IPS-18a (cell line): ENCODE data around the gene FAM111B.
A peak's percentile ranks its signal among the peaks of the same experiment; 100 is the strongest.

Experiments used
- H3K27ac ChIP-seq: one replicate; pipeline ENCODE4 v1.5.1; 2013; ENCODE audit warnings: low read length
- H3K27me3 ChIP-seq: one replicate; pipeline ENCODE4 v1.6.1; 2013; ENCODE audit warnings: mild to moderate bottlenecking, low read length; ENCODE audit not compliant: control insufficient read depth, insufficient read depth
- H3K36me3 ChIP-seq: one replicate; pipeline ENCODE4 v1.6.1; 2013; ENCODE audit warnings: low read depth, low read length; ENCODE audit not compliant: control insufficient read depth
- H3K4me1 ChIP-seq: one replicate; pipeline ENCODE4 v1.6.1; 2013; ENCODE audit warnings: low read depth, low read length; ENCODE audit not compliant: control insufficient read depth
- H3K4me3 ChIP-seq: one replicate; pipeline ENCODE4 v1.5.1; 2013; ENCODE audit warnings: low read length
- H3K9ac ChIP-seq: one replicate; pipeline ENCODE4 v1.6.1; 2013; ENCODE audit warnings: mild to moderate bottlenecking, low read length, moderate library complexity
- H3K9me3 ChIP-seq: one replicate; pipeline ENCODE4 v1.6.1; 2013; ENCODE audit warnings: low read depth, low read length; ENCODE audit not compliant: control insufficient read depth

Gene FAM111B

DNA sequence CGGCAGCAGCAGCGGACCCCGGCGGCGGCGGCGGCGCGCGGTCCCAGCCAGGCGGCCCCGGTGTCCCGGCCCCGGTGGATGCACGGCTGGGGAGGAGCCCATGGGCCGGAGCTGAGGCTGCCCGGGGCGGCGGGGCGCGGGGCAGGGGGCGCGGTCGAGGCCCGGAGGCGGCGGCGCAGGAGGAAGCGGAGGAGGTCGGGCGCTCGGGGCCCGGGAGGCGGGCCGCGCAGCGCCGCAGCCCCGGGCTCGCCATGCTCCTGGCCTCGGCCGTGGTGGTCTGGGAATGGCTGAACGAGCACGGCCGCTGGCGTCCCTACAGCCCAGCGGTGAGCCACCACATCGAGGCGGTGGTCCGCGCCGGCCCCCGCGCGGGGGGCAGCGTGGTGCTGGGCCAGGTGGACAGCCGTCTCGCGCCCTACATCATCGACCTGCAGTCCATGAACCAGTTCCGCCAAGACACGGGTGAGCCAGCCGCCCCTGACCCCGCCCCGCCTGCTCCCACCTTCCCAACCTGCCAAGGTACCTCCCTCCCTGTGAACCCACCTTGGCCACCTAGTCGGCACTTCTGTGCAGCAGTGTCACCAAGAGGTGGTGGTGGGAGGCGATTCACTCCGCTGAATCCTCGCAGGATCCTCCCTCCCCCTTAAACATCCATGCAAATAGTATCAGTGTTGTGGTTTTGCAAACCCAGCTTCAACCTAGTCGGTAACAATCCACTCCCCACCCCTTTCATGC is 65.5 kb downstream of the FAM111B start:
- Histone ChIP-seq H3K4me1 (peaks cover 13% of the 10 kb centered on the region), H3K4me3 (peak overlapping the region; percentile 95), H3K27me3 (no peaks in the 10 kb centered on the region), H3K36me3 (no peaks in the 10 kb centered on the region), H3K27ac (no peak overlapping the region), H3K9me3 (no peaks in the 10 kb centered on the region), H3K9ac (peak overlapping the region; percentile 53)

DNA sequence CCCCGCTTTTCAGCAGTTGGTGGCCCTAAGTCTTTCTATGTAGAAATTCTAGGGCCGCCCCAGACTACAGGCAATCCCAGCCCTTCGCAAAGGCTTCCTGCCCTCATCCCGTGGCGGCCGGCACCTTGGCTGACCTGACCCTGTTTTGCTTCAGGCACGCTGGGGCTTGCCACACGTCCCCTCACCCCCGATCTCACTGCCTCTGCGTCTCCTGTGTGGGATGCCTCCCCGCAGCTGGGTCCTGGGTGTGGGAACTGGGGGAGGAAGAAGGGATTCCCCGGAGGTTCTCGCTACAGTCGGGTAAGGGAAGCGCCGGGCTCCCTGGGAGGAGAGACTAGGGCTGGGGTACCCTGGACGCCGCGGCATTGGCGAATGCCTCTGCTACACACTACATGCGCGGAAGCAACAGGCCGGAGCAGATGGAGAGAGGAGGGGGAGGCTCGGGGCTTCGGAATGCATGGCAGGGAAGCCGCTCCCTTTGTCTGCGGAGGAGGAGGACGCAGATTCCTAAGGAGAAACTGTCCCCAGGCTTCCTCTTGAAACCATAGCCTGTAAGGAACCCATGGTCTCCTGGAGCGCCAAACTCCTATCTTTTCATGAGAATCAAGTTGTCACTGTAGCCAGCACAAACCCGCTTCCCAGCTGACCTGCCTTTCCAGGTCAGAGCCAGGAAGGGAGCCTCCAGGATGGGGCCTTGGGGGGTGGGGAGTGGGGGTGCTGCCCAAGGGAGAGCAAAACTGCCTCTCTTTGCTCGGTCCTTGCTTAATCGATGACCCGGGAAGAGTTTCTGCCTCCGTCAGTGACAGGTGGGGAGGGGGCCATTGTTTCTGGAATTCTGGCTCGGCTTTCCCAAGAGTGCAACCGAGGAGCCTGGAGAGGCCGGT is 66.3 kb downstream of the FAM111B start:
- Histone ChIP-seq H3K4me1 (peaks cover 17% of the 10 kb centered on the region), H3K9ac (peak overlapping the region; percentile 53), H3K36me3 (no peaks in the 10 kb centered on the region), H3K9me3 (no peaks in the 10 kb centered on the region), H3K4me3 (peak overlapping the region; percentile 95), H3K27me3 (no peaks in the 10 kb centered on the region), H3K27ac (peak overlapping the region; percentile 34)

DNA sequence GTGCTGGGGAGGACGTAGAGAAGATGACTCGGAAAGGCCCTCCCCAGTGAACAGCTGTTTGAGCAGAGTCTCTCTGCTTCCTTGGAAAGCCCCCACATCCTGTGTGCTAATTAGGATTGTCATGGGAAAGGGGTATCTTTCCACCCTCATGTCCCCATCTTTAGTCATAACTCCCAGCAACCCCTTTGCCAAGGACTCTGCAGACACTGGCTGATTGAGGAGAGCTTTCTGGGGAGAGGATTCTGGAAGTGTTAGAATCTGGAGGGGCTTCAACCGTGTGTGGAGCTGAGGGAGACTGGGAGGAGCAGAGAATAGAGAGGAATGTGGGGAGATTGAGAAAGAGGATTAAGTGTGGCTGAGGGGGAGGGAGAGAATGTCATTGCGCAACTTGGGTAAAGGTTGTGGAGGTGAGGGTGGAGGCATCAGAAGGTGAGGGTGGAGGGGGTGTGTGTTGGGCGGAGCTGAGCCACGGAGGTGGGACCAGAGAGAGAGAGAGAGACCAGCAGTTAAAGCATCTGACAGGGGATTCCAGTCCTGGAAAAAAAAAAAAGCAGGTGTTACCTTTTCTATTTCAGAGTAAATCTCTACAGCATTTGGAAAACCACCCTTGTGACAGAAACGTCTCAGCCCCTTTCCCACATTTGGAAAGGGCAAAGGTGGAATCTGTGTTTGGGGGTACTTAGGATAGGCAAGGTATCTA is 67.1 kb downstream of the FAM111B start:
- Histone ChIP-seq H3K27me3 (no peaks in the 10 kb centered on the region), H3K36me3 (peaks cover 3% of the 10 kb centered on the region), H3K9me3 (no peaks in the 10 kb centered on the region), H3K9ac (peak overlapping the region; percentile 53), H3K4me1 (peaks cover 17% of the 10 kb centered on the region), H3K4me3 (peak overlapping the region; percentile 95), H3K27ac (no peak overlapping the region)

DNA sequence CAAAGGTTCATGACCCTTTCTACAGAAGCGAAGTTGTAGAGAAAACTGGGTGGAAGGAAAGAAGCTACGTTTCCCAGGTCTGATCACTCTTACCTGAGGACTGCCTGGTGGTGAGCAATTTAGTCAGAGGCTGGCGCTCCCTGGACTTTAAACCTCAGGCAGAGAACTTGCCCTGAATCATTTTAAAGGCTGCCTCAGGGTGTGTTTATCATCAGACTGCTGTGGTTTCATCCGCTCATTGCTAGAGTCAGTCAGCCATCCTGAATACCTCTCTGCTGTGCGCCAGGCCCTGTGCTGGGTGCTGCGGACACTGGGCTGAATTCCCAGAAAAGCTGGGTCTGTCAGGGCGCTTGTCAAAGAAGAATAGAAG is 67.6 kb downstream of the FAM111B start:
- Histone ChIP-seq H3K27ac (no peak overlapping the region), H3K4me3 (peak overlapping the region; percentile 95), H3K9me3 (no peaks in the 10 kb centered on the region), H3K4me1 (peaks cover 17% of the 10 kb centered on the region), H3K27me3 (no peaks in the 10 kb centered on the region), H3K36me3 (peaks cover 3% of the 10 kb centered on the region), H3K9ac (no peak overlapping the region)

DNA sequence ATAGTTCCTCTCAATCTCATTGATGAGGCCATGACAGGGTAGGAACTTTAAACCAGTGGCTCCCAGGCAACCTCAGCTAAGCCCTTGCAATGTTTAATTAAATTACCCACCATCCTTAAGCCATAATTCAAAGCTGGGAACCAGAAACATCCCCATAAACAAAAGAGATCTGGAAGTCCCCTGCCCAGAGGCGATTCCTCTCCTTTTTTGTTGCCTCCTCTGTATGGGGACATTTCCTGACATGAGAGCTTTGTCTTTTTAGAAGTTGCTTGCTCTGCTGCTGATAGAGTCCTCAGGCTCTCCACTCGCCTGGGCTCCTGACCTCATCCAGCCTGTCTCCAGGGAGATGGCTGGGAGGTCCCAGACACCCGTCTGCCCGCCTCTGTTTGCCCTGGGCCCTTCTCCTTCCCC is 68.1 kb downstream of the FAM111B start:
- Histone ChIP-seq H3K4me3 (peak overlapping the region; percentile 95), H3K27ac (no peak overlapping the region), H3K36me3 (peaks cover 3% of the 10 kb centered on the region), H3K9ac (no peak overlapping the region), H3K9me3 (no peaks in the 10 kb centered on the region), H3K4me1 (peaks cover 17% of the 10 kb centered on the region), H3K27me3 (no peaks in the 10 kb centered on the region)

DNA sequence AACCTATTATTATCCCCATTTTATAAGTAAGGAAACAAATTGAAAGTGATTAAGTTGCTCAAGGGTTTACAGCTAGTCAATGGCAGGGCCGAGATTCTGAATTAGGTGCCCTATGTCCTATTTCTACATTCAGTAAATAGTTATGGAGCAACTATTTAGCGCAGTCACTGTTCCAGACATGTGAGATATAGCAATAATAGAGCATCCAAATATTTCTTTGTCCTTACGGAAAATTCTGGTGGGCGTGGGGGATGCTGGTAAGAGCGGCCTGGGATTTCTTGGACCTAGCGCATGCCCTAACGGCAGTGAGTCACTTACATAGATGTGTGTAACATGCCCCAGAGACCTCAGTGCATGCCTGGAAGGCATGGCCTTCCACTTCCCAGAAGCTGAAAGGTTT is 69.3 kb downstream of the FAM111B start:
- Histone ChIP-seq H3K9me3 (no peaks in the 10 kb centered on the region), H3K27ac (no peak overlapping the region), H3K36me3 (peaks cover 3% of the 10 kb centered on the region), H3K9ac (no peak overlapping the region), H3K4me1 (peaks cover 17% of the 10 kb centered on the region), H3K4me3 (no peak overlapping the region), H3K27me3 (no peaks in the 10 kb centered on the region)
